ENCODE data around the gene GLIS1. TPM values are rescaled to one million over a fixed set of nuclear protein-coding genes. Genes with fewer than 3 reads are reported as not detected.

The GLIS1 gene
- total and polyA plus RNA-seq, 10 of the 15 experiments (the other 5 are each of a cell fraction or from before 2014, with no cell fraction given), result not detected

GRCh38 chr1:53604291-53604919, 134.6 kb downstream of the GLIS1 start:
- ChIA-PET POLR2A (no interaction called here), RAD21 (ENCODE audit: unreplicated experiment) (no interaction called here), SMC1A (ENCODE audit: uncharacterized antibody, unreplicated experiment) (interaction anchor here (0.6 kb wide), 1 partner anchor 37 kb away, joined by 3 read pairs; no protein-coding TSS in a partner anchor), CTCF (no interaction called here)
- no TSS peak for BruUV-seq (replicated peaks)
- no peaks in the 10 kb centered on the region; a peak in 2 of 4 replicates for H3K27me3 ChIP-seq (replicated peaks in 1 of 2; ENCODE audit: control insufficient read depth in 2 of 2, insufficient read depth in 2 of 2, low read length in 1 of 2)
- H3K4me1 ChIP-seq (ENCODE audit: control insufficient read depth, insufficient read depth, low read length), result no peaks in the 10 kb centered on the region
- no peak overlapping the region for H3K4me2 ChIP-seq (ENCODE audit: control insufficient read depth, insufficient read depth)
- in situ Hi-C loops (cut with MboI) (no loop called here), intact Hi-C loops (cut with micrococcal nuclease; ENCODE audit: unreplicated experiment) (no loop called here)
- H3K79me2 ChIP-seq (ENCODE audit: control insufficient read depth, insufficient read depth, low read length), result no peaks in the 10 kb centered on the region
- no peak for ATAC-seq
- H3K4me3 ChIP-seq, result no peak overlapping the region
- H2AFZ ChIP-seq (ENCODE audit: control insufficient read depth, low read depth, low read length), result no peak overlapping the region
- WGBS (ENCODE audit: insufficient coverage, insufficient replicate concordance, low lambda C conversion rate, missing lambda C conversion rate), result 33% methylated on average over 5 of the region's 5 CpGs
- no peaks in the 10 kb centered on the region for H3K36me3 ChIP-seq (ENCODE audit: control insufficient read depth in 2 of 2, insufficient read depth in 2 of 2, low read length in 1 of 2)
- no peak for DNase-seq (ENCODE audit: low read depth, low spot score)
- no peaks in the 10 kb centered on the region for H4K20me1 ChIP-seq (ENCODE audit: control insufficient read depth, insufficient read depth)
- FAIRE-seq, result no peak
- H3K9ac ChIP-seq (ENCODE audit: control insufficient read depth, insufficient read depth, low read length), result no peak overlapping the region
- H3K9me3 ChIP-seq (replicated peaks; ENCODE audit: control insufficient read depth, insufficient read depth, low read length), result no peaks in the 10 kb centered on the region
- H3K27ac ChIP-seq (ENCODE audit: control insufficient read depth, insufficient read depth), result no peak overlapping the region
- TF ChIP-seq TCF3 (IDR thresholded peaks at IDR 0.05; ENCODE audit: borderline replicate concordance, insufficient read depth, low read depth, low read length) (no peak), RELB (IDR thresholded peaks at IDR 0.05; ENCODE audit: low read depth) (no peak), USF1 (IDR thresholded peaks at IDR 0.05; ENCODE audit: borderline replicate concordance, extremely low read length, insufficient read depth, low read depth, low read length) (no peak), EGR1 (IDR thresholded peaks at IDR 0.05; ENCODE audit: borderline replicate concordance in 1 of 2, low read depth in 2 of 2, low read length in 2 of 2) (no peak), SREBF2 (IDR thresholded peaks at IDR 0.05; ENCODE audit: low read length) (no peak), NBN (IDR thresholded peaks at IDR 0.05) (no peak), MEF2A (IDR thresholded peaks at IDR 0.05; ENCODE audit: insufficient read depth, low read depth, low read length) (no peak), IRF3 (IDR thresholded peaks at IDR 0.05) (no peak), ZBTB40 (IDR thresholded peaks at IDR 0.05; ENCODE audit: borderline replicate concordance) (no peak), HSF1 (IDR thresholded peaks at IDR 0.05; ENCODE audit: low read depth, low read length) (no peak)

All from GM12878 (cell line).